Measurements from ENCODE around the gene BUB1. TPM values are rescaled to one million over a fixed set of nuclear protein-coding genes. Genes with fewer than 3 reads are reported as not detected.

BUB1 gene
- total and polyA plus RNA-seq, 2 experiments from 2014 or later, result 17.9 to 64.2 TPM

DNA sequence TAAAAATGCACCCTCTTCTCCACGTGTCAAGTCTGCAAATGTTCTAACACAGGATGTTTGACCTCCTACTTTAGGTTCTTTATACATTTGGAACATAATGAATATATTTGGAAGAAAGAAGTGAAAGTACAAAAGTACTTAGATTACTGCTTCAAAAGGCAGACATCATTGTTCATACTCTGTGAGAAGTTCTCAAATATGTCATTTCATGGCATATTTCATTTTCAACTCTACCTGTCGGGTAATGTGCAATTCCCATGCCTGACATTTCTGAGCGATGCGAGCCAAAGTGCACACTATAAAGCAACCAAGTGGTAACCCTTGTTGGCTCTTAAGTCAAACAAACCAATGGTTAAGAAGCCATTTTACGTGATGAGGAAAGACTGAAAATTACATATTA lies 7.0 kb downstream of the BUB1 start:
- TF ChIP-seq, protein P1, sequence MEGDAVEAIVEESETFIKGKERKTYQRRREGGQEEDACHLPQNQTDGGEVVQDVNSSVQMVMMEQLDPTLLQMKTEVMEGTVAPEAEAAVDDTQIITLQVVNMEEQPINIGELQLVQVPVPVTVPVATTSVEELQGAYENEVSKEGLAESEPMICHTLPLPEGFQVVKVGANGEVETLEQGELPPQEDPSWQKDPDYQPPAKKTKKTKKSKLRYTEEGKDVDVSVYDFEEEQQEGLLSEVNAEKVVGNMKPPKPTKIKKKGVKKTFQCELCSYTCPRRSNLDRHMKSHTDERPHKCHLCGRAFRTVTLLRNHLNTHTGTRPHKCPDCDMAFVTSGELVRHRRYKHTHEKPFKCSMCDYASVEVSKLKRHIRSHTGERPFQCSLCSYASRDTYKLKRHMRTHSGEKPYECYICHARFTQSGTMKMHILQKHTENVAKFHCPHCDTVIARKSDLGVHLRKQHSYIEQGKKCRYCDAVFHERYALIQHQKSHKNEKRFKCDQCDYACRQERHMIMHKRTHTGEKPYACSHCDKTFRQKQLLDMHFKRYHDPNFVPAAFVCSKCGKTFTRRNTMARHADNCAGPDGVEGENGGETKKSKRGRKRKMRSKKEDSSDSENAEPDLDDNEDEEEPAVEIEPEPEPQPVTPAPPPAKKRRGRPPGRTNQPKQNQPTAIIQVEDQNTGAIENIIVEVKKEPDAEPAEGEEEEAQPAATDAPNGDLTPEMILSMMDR (IDR thresholded peaks at IDR 0.05; ENCODE audit: low read depth, low read length), result no peak
- Histone ChIP-seq H3K27me3 (no peaks in the 10 kb centered on the region), H3K27ac (no peak overlapping the region), H3K4me3 (no peak overlapping the region), H3K9me3 (ENCODE audit: low read depth) (no peaks in the 10 kb centered on the region), H3K36me3 (peaks cover 11% of the 10 kb centered on the region), H3K4me1 (ENCODE audit: low read depth) (peaks cover 25% of the 10 kb centered on the region)
- no peak for DNase-seq (ENCODE audit: low read depth in 1 of 2, low spot score in 1 of 2)

- TF ChIP-seq, protein P1 (IDR thresholded peaks at IDR 0.05; ENCODE audit: low read depth, low read length), result no peak
- DNase-seq (ENCODE audit: low read depth in 1 of 2, low spot score in 1 of 2), result no peak
- H3K27ac ChIP-seq, result no peak overlapping the region
- H3K27me3 ChIP-seq, result no peaks in the 10 kb centered on the region
- peaks cover 8% of the 10 kb centered on the region for H3K4me1 ChIP-seq (ENCODE audit: low read depth)
- H3K4me3 ChIP-seq, result no peak overlapping the region
- H3K9me3 ChIP-seq (ENCODE audit: low read depth), result no peaks in the 10 kb centered on the region
- peaks cover 14% of the 10 kb centered on the region for H3K36me3 ChIP-seq
These were observed 8.8 kb downstream of the BUB1 start for GRCh38 chr2:110669079-110669478.

DNA sequence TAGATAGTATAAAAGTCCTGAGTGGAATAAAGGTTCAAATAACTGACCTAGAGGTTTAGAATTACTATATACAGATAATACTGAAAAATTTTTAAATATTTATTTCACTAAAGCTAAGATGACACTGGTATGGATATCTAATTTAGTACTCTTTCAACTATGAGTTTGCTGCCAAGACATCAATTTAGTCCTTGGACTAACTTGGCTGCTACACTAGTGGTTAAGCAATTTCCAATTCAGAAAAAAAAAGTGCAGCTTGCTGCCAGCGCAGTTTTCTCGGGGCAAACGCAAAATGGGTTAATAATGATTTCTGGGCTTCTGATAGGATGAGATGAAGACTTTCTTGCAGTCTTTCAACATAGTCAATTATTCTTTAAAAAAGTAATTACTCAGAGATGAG lies 10.8 kb downstream of the BUB1 start:
- Histone ChIP-seq H3K4me3 (no peak overlapping the region), H3K27me3 (no peaks in the 10 kb centered on the region), H3K36me3 (peaks cover 14% of the 10 kb centered on the region), H3K27ac (no peak overlapping the region), H3K4me1 (ENCODE audit: low read depth) (no peaks in the 10 kb centered on the region), H3K9me3 (ENCODE audit: low read depth) (no peaks in the 10 kb centered on the region)
- TF ChIP-seq, protein P1 (IDR thresholded peaks at IDR 0.05; ENCODE audit: low read depth, low read length), result no peak
- DNase-seq (ENCODE audit: low read depth in 1 of 2, low spot score in 1 of 2), result no peak

DNA sequence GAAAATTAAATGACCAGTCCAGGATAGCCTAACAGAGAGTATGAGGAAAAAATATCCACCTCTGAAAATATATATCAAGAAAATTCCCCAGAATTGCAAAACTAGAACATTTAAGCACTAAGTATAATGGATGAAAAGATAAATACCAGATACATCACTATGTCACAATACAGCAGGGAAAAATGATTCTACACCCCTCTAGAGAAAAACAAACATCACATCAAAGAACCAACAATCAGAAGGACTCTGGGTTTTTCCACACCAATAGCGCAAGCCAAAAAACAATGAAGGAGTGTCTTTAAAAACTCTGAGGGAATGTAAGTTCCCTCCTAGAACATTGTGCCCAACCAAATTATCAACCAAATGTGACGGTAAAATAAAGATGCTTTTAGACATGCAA lies 13.7 kb downstream of the BUB1 start:
- H3K27ac ChIP-seq, result no peak overlapping the region
- H3K4me1 ChIP-seq (ENCODE audit: low read depth), result peaks cover 10% of the 10 kb centered on the region
- DNase-seq (ENCODE audit: low read depth in 1 of 2, low spot score in 1 of 2), result no peak
- no peak overlapping the region for H3K4me3 ChIP-seq
- peaks cover 28% of the 10 kb centered on the region for H3K36me3 ChIP-seq
- H3K27me3 ChIP-seq, result no peaks in the 10 kb centered on the region
- H3K9me3 ChIP-seq (ENCODE audit: low read depth), result no peaks in the 10 kb centered on the region
- TF ChIP-seq, protein P1 (IDR thresholded peaks at IDR 0.05; ENCODE audit: low read depth, low read length), result no peak

GRCh38 chr2:110662560-110662959 lies 15.3 kb downstream of the BUB1 start:
- Histone ChIP-seq H3K36me3 (peaks cover 32% of the 10 kb centered on the region), H3K4me3 (no peak overlapping the region), H3K27me3 (no peaks in the 10 kb centered on the region), H3K4me1 (ENCODE audit: low read depth) (peaks cover 19% of the 10 kb centered on the region), H3K27ac (no peak overlapping the region), H3K9me3 (ENCODE audit: low read depth) (no peaks in the 10 kb centered on the region)
- DNase-seq (ENCODE audit: low read depth in 1 of 2, low spot score in 1 of 2), result peak in 1 of 2 donors; percentile 41
- TF ChIP-seq, protein P1 (IDR thresholded peaks at IDR 0.05; ENCODE audit: low read depth, low read length), result no peak

DNA sequence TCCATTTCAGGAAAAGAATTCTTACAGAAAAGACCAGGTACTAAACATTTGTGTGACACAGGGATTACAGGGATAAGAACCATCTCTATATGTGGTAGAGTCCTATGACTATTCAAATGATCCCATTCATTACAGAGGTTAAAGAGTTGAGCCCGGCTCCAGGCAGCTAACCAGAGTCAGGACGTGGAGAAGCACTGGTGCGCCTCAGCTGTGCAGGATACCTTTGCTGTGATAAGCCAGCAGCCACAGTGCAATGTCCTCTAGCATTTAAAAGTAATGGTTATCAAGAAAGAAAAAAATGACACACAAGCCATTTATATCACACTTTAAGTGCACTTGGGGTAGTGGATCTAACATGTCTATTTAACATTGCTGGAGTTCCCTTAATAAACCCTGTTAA lies 17.3 kb downstream of the BUB1 start:
- TF ChIP-seq, protein P1 (IDR thresholded peaks at IDR 0.05; ENCODE audit: low read depth, low read length), result no peak
- Histone ChIP-seq H3K27me3 (no peaks in the 10 kb centered on the region), H3K4me1 (ENCODE audit: low read depth) (peaks cover 32% of the 10 kb centered on the region), H3K36me3 (peaks cover 25% of the 10 kb centered on the region), H3K4me3 (no peak overlapping the region), H3K27ac (no peak overlapping the region), H3K9me3 (ENCODE audit: low read depth) (no peaks in the 10 kb centered on the region)
- DNase-seq (ENCODE audit: low read depth in 1 of 2, low spot score in 1 of 2), result no peak

Measured in cardiac muscle cell (in vitro differentiated cells and primary cell).